Measurements from ENCODE around the gene GDI1.

The GDI1 gene

DNA sequence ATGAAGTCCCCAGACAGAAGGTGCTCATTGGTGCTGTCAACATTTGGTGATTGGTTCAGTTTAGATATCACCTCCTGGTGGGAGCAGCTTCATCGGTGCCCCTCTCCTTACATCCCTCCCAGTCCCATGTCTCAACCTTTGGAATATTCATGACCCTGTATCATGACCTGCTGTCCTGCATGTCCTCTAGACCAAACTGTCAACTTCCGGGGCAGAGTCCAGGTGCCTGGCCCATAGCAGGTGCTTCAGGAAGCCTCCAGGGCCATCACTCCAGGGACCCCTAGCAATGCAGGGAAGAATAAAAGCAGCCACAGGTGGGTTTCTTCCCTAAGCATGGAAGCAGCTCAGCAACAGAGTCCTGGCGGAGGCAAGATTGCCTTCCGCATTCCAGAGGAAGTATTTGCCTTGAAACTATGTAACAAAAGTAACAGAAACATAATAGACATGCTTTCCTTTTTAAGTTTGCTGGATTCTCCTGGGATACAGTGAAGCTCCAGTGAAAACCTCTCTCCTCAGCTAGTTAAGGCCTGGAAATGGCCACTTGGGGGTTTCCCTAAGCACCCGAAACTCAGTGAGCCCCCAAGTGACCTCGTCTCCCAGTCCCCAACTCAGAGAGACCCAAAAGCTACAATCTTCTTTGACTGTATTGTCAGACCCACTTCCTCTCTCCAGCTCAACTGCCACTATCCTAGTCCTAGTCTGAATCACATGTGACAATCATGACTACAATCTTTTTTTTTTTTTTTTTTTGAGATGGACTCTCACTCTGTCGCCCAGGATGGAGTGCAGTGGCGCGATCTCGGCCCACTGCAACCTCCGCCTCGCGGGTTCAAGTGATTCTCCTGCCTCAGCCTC is 9.8 kb upstream of the GDI1 start:
- TF ChIP-seq POLR2A (IDR thresholded peaks at IDR 0.05; ENCODE audit: low read length) (no peak), GATA1 (IDR thresholded peaks at IDR 0.05; ENCODE audit: low read depth, low read length) (no peak)
- DNase-seq: no peak

DNA sequence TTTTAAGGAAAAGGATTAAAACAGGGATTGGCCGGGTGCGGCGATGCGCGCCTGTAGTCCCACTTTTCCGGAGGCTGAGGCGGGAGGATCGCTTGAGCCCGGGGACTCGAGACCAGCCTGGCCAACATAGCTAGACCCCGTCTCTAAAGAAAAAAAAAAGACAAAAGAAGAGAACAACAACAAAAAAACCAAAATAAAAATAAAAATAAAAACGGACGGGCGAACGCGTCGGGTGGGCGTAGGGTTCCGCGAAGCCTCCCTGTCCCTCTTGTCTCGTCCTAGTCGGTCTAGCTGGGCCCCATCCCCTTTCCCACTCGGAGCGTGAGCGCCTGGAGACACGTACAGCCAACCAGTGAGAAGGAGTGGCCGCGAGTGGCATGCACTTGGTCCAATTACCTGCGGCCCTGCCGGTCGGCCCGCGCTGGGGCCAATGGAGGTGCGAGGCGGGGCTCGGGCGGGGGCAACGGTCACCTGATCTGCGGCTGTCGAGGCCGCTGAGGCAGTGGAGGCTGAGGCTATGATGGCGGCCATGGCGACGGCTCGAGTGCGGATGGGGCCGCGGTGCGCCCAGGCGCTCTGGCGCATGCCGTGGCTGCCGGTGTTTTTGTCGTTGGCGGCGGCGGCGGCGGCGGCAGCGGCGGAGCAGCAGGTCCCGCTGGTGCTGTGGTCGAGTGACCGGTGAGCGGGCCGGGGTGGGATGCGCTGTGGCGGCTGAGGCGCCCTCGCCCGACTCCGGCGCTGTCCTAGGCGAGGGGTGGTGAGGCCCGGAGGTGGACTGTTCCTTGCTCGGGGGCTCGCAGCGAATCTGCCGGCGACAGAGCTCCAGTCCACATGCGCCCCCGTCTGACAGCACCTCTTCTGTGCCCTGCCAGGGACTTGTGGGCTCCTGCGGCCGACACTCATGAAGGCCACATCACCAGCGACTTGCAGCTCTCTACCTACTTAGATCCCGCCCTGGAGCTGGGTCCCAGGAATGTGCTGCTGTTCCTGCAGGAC is 8.5 kb upstream of the GDI1 start, which contains the start of gene ATP6AP1:
Gene ATP6AP1 (plus strand): TSS at position 502 of the 996 bp plus-strand sequence. CDS start 16 bp downstream, at position 518.
- DNase-seq: peak; percentile 94
- peak; percentile 72 for TF ChIP-seq POLR2A (IDR thresholded peaks at IDR 0.05; ENCODE audit: low read length)
- no peak for TF ChIP-seq GATA1 (IDR thresholded peaks at IDR 0.05; ENCODE audit: low read depth, low read length)

DNA sequence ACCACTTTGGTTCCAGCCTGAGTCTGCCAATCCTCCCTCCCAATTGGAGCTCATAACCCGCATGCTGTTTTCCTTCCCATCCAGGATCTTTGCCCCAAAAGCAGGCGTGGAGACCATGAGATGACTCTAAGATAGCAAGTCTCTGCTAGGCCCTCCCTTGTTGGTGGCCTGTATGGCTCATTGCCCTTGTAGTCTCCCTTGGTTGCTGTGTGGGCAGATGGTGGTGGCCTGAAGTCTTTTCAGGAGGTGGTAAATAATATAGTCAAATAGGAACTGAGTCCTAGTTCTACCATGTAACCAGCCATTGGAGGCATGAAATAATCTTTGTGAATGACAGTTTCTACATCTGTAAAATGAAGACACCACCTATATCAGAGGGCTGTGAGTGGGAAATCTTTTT is 7.2 kb upstream of the GDI1 start:
- TF ChIP-seq POLR2A (IDR thresholded peaks at IDR 0.05; ENCODE audit: low read length): no peak
- no peak for DNase-seq

DNA sequence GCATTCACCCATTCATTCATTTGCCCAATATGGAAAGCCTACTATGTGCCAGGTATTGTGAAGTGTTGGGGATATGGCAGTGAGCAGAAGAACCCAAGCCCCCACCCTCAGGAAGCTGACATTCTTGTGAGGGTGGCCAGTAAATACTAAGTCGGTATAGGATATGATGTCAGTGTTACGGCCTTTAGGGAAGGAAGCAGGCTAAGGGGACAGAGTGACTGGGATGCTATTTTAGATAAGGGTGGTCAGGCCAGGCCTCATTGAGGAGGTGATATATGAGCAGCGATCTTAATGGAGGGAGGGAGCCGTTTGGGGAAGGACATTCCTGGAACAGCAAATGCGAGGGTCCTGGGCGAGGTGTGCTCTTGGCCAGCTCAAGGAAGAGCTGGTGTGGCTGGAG is 6.5 kb upstream of the GDI1 start:
- no peak for TF ChIP-seq GATA1 (IDR thresholded peaks at IDR 0.05; ENCODE audit: low read depth, low read length)
- no peak for TF ChIP-seq POLR2A (IDR thresholded peaks at IDR 0.05; ENCODE audit: low read length)
- peak in 1 of 2 experiments; percentile 21 for DNase-seq

DNA sequence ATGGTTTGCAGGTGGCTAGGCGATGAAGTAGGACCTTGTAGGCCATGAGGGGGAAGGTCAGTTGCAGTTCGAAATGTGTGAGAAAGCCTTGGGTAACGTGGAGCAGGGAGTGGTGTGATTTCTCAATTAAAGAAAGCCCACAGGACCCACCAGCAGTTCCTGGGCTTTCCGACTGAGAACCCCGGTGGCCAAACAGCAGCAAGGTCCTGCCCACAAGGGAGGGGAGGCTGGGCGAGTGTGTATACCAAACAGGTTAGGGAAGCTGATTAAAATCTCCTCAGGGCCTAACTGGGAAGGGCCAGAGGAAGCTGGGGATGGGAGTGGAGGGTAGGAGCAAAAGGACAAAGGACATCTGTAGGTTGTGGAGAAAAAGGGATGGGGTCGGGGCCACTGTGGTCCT is 6.0 kb upstream of the GDI1 start:
- no peak for DNase-seq
- TF ChIP-seq POLR2A (IDR thresholded peaks at IDR 0.05; ENCODE audit: low read length): no peak
- no peak for TF ChIP-seq GATA1 (IDR thresholded peaks at IDR 0.05; ENCODE audit: low read depth, low read length)

DNA sequence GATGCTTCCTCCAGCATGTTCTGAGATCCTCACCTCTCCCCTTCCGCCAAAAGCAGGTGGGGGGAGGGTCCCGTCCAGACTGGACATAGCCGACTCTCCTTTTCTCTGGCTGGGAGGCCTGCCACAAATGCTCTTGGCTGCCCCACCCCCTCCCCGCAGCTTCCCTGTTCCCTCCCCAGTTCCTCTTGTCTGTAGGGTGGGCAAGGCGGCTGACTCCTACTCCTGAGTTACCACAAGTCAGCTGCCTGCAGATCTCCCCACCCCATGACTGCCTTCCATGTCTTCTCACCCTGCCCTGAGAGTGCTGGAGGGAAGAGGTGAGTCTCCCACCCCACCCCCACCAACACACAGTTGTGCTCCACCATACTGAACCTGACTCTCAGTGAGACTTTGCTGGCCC is 5.6 kb upstream of the GDI1 start:
- DNase-seq: no peak

DNA sequence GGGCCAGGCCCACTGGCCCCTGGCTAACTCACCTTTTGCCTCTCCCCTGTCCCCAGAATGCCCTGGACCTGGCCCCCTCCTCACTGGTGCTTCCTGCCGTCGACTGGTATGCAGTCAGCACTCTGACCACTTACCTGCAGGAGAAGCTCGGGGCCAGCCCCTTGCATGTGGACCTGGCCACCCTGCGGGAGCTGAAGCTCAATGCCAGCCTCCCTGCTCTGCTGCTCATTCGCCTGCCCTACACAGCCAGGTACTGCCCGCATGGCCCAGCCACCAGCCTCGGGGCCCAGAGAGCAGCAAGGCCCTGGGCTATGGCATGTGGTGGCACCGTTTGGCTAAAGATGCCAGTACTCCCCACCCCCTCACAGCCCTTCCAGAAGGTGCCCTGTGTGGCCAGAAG is 4.7 kb upstream of the GDI1 start:
- DNase-seq: no peak
- TF ChIP-seq POLR2A (IDR thresholded peaks at IDR 0.05; ENCODE audit: low read length) (no peak), GATA1 (IDR thresholded peaks at IDR 0.05; ENCODE audit: low read depth, low read length) (no peak)

More for the DNA sequence above, 5.6 kb upstream of the GDI1 start:
- no peak for TF ChIP-seq POLR2A (IDR thresholded peaks at IDR 0.05; ENCODE audit: low read length)

DNA sequence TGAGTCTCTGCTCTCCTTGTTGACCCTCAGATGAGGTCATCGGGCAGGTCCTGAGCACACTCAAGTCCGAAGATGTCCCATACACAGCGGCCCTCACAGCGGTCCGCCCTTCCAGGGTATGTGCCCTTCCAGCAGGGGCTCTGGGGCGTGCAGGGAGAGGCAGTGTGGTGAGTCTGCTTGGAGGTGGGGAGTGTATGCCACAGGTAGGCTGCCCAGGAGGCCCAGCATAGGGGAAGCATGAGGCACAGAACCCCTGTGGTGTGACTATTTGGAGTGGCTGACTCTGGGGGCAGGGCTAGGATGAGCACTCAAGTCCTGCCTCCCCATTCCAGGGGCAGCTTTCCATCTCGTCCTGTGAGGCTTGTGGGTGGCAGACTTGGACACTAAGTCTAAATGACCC is 3.3 kb upstream of the GDI1 start:
- TF ChIP-seq POLR2A (IDR thresholded peaks at IDR 0.05; ENCODE audit: low read length) (no peak), GATA1 (IDR thresholded peaks at IDR 0.05; ENCODE audit: low read depth, low read length) (no peak)
- DNase-seq: no peak

DNA sequence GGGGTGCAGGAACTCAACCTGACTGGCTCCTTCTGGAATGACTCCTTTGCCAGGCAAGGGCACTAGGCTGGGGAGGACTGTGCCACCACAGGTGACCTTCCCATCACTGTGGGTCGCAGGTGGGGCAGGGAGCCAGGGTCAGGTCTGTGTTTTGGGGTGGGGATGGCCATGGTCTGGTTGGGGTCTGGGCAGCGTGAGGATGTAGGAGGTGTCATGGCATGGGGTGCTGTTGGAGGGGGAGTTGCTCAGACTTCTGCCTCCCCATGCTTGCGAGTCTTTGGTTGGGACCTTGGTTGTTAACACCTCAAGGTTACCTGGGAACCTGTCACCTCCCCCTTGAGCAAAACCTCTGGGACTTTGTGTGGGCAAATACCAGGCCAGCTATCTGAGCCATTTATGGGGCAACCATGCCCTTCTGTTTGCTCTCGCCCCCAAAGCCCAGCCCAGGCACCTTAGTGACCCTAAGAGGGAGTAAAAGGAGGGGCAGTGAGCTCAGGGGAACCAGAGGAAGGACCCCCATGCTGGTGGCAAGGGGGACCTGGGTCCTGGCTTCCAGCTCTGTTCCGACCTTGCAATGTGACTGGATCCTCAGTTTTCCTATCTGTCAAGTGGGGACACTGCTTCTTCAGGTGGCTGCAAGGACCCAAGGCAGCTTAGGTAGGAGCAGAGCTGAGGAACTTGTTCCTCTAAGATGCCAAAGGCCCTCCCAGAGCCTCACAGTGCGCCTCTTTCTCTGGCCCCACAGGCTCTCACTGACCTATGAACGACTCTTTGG is 2.4 kb upstream of the GDI1 start:
- no peak for TF ChIP-seq POLR2A (IDR thresholded peaks at IDR 0.05; ENCODE audit: low read length)
- TF ChIP-seq GATA1 (IDR thresholded peaks at IDR 0.05; ENCODE audit: low read depth, low read length): no peak
- DNase-seq: no peak

DNA sequence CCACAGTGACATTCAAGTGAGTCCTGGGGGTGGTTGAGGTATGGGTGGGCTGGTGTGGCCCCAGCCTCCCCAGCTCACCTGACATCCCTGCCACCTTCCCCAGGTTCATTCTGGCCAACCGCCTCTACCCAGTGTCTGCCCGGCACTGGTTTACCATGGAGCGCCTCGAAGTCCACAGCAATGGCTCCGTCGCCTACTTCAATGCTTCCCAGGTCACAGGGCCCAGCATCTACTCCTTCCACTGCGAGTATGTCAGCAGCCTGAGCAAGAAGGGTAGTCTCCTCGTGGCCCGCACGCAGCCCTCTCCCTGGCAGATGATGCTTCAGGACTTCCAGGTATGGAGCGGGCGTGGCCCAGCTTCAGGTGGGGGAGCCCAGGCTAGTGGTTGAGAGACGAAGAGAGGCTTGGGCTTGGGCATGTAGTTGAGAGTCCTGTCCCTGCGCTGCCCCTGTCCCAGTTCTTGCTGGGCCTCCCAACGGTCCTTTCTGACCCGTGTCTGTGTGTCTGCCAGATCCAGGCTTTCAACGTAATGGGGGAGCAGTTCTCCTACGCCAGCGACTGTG is 1.7 kb upstream of the GDI1 start:
- no peak for TF ChIP-seq GATA1 (IDR thresholded peaks at IDR 0.05; ENCODE audit: low read depth, low read length)
- TF ChIP-seq POLR2A (IDR thresholded peaks at IDR 0.05; ENCODE audit: low read length): no peak
- DNase-seq: no peak

DNA sequence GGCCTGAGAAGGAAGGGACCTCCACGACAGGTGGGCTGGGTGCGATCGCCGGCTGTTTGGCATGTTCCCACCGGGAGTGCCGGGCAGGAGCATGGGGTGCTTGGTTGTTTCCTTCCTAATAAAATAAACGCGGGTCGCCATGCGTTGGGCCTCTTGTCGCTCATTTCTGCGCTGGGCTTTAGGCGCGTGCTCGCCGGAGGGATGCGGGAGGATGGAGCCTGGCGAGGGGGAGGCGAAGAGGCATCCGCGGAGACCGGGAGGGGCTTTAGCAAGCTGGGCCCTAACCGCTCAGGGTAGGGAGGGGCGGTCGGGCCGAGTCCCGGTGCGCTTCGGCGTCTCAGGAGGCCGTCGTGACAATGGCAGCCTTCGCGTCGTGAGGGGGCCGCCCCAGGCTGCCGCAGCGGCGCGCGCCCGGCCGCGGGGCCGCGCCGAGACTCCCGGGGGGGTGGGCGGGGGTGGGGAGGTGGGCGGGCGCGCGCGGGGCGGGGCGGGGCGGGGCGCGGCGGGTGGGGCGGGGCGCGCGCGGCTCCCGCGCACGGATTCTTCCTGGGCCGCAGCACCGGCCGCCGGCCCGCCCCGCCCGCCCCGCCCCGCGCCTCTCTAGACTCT is 476 bp upstream of the GDI1 start:
- TF ChIP-seq POLR2A (IDR thresholded peaks at IDR 0.05; ENCODE audit: low read length) (no peak), GATA1 (IDR thresholded peaks at IDR 0.05; ENCODE audit: low read depth, low read length) (no peak)
- DNase-seq: peak; percentile 77 to 84

DNA sequence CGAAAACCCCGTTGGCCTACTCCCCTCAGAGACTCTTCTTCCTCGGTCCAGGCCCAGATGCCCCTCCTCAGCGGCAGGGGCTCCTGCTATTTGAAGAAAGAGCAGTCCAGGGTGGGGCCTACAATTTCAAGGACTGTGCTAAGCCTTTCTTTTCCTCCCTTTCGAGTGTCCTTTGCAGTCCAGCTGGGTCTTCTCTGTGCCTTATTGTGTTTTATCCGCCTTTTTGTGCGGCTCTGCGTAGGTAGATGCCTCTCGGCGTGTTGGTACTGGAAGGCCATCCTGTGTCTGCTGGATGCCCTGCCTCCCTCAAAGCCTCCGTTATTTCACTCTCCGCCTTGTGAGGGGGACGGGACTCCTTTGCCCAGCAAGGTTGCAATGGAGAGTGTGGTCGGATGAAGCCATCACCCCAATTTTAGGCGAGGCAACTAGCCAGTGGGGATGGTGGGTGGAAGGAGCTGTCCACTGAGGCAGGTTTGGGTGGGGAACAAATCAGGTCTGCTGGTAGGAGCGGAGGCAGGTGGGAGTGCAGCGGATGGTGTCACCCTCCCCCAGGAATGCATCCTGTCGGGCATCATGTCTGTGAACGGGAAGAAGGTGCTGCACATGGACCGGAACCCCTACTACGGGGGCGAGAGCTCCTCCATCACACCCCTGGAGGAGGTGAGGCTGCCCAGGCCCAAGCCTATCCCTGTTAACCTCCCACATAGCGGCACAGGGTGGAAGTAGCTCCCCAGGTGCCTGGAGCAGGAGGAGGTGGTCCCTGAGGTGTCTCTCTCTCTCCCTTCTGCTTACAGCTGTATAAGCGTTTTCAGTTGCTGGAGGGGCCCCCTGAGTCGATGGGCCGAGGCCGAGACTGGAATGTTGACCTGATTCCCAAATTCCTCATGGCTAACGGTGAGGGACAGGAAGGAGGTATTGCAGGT is 1.3 kb downstream of the GDI1 start:
- TF ChIP-seq POLR2A (IDR thresholded peaks at IDR 0.05; ENCODE audit: low read length) (no peak), GATA1 (IDR thresholded peaks at IDR 0.05; ENCODE audit: low read depth, low read length) (no peak)
- DNase-seq: no peak
